Testis (tissue), 5 donors: ENCODE measurements around the gene GOLGA6L10. TPM values are rescaled to one million over a fixed set of nuclear protein-coding genes. Genes with fewer than 3 reads are reported as not detected.
"Not testable (repeated sequence)": the region's sequence is repeated elsewhere in the genome, so short reads cannot be mapped to it uniquely, and the experiment has no call there.

Source experiments
- DNase-seq: peaks from one replicate; pipeline ENCODE4 v3.0.0-alpha.2; 2019
- H3K27ac ChIP-seq, 2 donors: fragments of 200-600 bp; sonication (generic); one replicate each; pipeline ENCODE4 v1.5.1; 2019
- H3K27me3 ChIP-seq: fragments of 200-600 bp; sonication (generic); one replicate; pipeline ENCODE4 v1.5.1; 2019
- H3K36me3 ChIP-seq: fragments of 200-600 bp; sonication (generic); one replicate; pipeline ENCODE4 v1.5.1; 2017; ENCODE audit warnings: low read depth; ENCODE audit errors: missing control alignments
- H3K4me1 ChIP-seq: fragments of 200-600 bp; sonication (generic); one replicate; pipeline ENCODE4 v1.5.1; 2019
- H3K4me3 ChIP-seq, 2 donors: fragments of 200-600 bp; sonication (generic); one replicate each; pipeline ENCODE4 v1.5.1; 2017 to 2019
- H3K9me3 ChIP-seq: fragments of 200-600 bp; sonication (generic); one replicate; pipeline ENCODE4 v1.5.1; 2017
- POLR2A ChIP-seq: fragments of 450-650 bp; IDR thresholded peaks from one replicate; pipeline ENCODE4 v1.6.1; 2017; ENCODE audit warnings: antibody characterized with exemption, mild to moderate bottlenecking, moderate library complexity
- WGBS, 2 donors: methylation state at CpG; one replicate each; pipeline ENCODE4 v1.1.5; 2018; 5-methylcytosine and 5-hydroxymethylcytosine counted together
- intact Hi-C: fragments of 100-400 bp; cut with DNase I; formaldehyde crosslinking; loops from one replicate; pipeline ENCODE4 v1.15.1; 2023; ENCODE audit warnings: low total_unique reads
- long read RNA-seq, 2 donors: transcript quantifications; one replicate each; lab custom pipeline, GENCODE V29; 2026
- polyA plus RNA-seq: library from polyadenylated mRNA; stranded (reverse); fragments of 350-450 nt; fragmentation: Illumina TruSeq; extraction: RNeasy Lipid Tissue Mini Kit (QIAGEN cat#74804); gene quantifications from one replicate; pipeline ENCODE4 v1.2.3, GENCODE V29; 2014; ENCODE audit warnings: low read depth, low replicate concordance; ENCODE audit not compliant: insufficient read depth
- total RNA-seq, 2 donors: library from RNA; depleted of rRNA; stranded (reverse); fragments of >200 nt; gene quantifications; one replicate each; pipeline ENCODE4 v1.2.3, GENCODE V29; 2016
- TF ChIP-seq, protein P1 (sequence below), 3 experiments: fragments of 450-650 bp in 2 of 3; fragments of 200-600 bp in 1 of 3; sonication (generic) in 1 of 3; IDR thresholded peaks; one replicate each; pipeline ENCODE4 v1.5.1; 2016 to 2019; ENCODE audit warnings: antibody characterized with exemption in 3 of 3, mild to moderate bottlenecking in 2 of 3, moderate library complexity in 1 of 3

GOLGA6L10 gene, protein sequence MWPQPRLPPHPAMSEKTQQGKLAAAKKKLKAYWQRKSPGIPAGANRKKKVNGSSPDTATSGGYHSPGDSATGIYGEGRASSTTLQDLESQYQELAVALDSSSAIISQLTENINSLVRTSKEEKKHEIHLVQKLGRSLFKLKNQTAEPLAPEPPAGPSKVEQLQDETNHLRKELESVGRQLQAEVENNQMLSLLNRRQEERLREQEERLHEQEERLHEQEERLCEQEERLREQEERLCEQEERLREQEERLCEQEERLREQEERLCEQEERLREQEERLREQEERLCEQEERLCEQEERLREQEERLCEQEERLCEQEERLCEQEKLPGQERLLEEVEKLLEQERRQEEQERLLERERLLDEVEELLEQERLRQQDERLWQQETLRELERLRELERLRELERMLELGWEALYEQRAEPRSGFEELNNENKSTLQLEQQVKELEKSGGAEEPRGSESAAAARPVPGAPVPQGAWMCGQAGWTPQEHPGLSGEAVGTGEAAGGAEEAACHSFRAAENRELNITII
- total RNA-seq, result 10 to 100 TPM in 1 of 2 donors, 1 to 10 TPM in 1; 7.2 to 23.3 TPM
- polyA plus RNA-seq, result 12.8 TPM
- long read RNA-seq, donor 1, partial matches to known transcripts, result 15 of 15 reads
- long read RNA-seq, donor 1, other reads (novel, unspliced or antisense), result 0 of 15 reads
- long read RNA-seq, donor 2, result 0 reads

DNA sequence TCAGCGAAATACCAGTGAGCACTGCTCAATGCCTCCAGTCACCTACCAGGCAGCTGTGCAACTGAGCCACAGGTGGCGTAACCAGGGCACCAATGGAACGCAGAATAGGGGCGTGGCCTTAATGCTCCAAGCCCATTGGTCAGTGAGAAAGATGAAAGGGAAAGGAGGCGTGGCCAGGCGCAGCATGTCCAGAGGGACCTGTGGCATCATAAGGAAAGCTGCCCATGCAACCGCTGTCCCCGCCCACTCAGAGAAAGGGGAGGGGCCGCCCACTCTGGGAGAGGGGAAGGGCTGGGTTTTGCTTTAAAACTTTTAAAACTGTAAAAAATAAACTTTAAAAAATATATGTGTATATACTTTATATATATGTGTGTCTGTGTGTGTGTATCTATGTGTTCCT lies at the start of gene GOLGA6L10:
TSS of gene GOLGA6L10 (minus strand) at position 101 of the 400 bp plus-strand sequence. CDS start at position 1, 100 bp downstream.
- DNase-seq, H3K36me3 ChIP-seq, H3K9me3 ChIP-seq, H3K27ac ChIP-seq, H3K4me1 ChIP-seq, intact Hi-C loops, H3K27me3 ChIP-seq, H3K4me3 ChIP-seq: not testable (repeated sequence)
- WGBS, 2 donors, result no CpG with 5 or more reads among the region's 9 CpGs

DNA sequence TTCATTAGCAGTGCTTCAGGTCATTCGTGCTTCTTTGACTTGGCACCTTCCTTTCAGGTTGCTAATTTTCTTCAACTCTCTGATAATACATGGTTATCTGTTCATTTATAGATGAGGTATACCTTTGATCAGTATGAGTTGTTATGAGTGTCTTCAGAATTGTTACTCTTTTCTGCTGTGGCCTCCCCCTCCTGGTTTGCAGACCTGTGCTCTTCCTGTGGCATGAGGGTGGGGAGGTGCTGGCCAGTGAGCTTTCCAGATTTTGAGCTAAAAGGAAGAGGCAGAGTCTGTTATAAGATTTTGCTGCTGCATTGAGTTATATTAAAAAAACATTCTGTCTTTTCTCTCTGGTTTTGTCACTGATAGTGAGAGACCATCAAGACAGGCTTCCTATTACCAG lies 49.5 kb upstream of the GOLGA6L10 start:
- no peaks in the 10 kb centered on the region for H3K27me3 ChIP-seq
- TF ChIP-seq POLR2A, result no peak
- TF ChIP-seq, protein P1, sequence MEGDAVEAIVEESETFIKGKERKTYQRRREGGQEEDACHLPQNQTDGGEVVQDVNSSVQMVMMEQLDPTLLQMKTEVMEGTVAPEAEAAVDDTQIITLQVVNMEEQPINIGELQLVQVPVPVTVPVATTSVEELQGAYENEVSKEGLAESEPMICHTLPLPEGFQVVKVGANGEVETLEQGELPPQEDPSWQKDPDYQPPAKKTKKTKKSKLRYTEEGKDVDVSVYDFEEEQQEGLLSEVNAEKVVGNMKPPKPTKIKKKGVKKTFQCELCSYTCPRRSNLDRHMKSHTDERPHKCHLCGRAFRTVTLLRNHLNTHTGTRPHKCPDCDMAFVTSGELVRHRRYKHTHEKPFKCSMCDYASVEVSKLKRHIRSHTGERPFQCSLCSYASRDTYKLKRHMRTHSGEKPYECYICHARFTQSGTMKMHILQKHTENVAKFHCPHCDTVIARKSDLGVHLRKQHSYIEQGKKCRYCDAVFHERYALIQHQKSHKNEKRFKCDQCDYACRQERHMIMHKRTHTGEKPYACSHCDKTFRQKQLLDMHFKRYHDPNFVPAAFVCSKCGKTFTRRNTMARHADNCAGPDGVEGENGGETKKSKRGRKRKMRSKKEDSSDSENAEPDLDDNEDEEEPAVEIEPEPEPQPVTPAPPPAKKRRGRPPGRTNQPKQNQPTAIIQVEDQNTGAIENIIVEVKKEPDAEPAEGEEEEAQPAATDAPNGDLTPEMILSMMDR (IDR thresholded peaks at IDR 0.05), result no peak
- no peaks in the 10 kb centered on the region for H3K9me3 ChIP-seq
- H3K27ac ChIP-seq, result no peak overlapping the region
- H3K4me1 ChIP-seq, result no peaks in the 10 kb centered on the region
- intact Hi-C loops, result no loop called here
- H3K4me3 ChIP-seq, result no peak overlapping the region
- H3K36me3 ChIP-seq, result no peaks in the 10 kb centered on the region
- DNase-seq, result no peak
- no CpG with 5 or more reads among the region's 1 CpG for WGBS, 2 donors

GRCh38 chr15:82397817-82398216 lies 48.5 kb upstream of the GOLGA6L10 start:
- 84 to 89% methylated on average over 3 of the region's 3 CpGs for WGBS, 2 donors
- intact Hi-C loops, result no loop called here
- Histone ChIP-seq H3K27me3 (no peaks in the 10 kb centered on the region), H3K27ac (no peak overlapping the region), H3K4me1 (no peaks in the 10 kb centered on the region), H3K9me3 (no peaks in the 10 kb centered on the region), H3K36me3 (no peaks in the 10 kb centered on the region), H3K4me3 (no peak overlapping the region)
- no peak for DNase-seq
- no peak for TF ChIP-seq POLR2A
- TF ChIP-seq, protein P1 (IDR thresholded peaks at IDR 0.05), result no peak

DNA sequence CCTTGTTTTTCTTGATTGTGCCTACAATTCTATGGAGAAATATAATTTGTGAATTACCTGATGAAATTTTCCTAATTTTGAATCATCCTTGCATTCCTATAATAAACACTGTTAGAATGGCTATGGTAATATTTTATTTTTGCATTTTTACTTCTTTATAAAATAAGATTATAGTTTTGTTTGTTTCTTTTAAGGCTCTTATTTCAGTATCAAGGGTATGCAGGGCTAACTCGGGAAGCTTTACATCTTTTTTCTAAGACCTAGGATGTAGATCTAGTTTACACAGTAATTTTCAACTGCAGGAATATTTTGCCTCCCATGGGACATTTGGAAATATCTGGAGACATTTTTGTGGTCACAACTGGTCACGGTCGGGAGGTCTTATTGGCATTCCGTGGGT lies 46.5 kb upstream of the GOLGA6L10 start:
- not testable (repeated sequence) for H3K4me3 ChIP-seq, DNase-seq
- 72 to 85% methylated on average over 1 to 4 of the region's 4 CpGs for WGBS, 2 donors

GRCh38 chr15:82393671-82394070 lies 44.4 kb upstream of the GOLGA6L10 start:
- TF ChIP-seq, protein P1 (IDR thresholded peaks at IDR 0.05), result no peak
- no peak for TF ChIP-seq POLR2A
- H3K27me3 ChIP-seq, result no peaks in the 10 kb centered on the region
- no peaks in the 10 kb centered on the region for H3K4me1 ChIP-seq
- 82 to 85% methylated on average over 4 of the region's 4 CpGs for WGBS, 2 donors
- no peak overlapping the region for H3K4me3 ChIP-seq
- no peaks in the 10 kb centered on the region for H3K36me3 ChIP-seq
- intact Hi-C loops, result no loop called here
- H3K9me3 ChIP-seq, result no peaks in the 10 kb centered on the region
- no peak for DNase-seq
- H3K27ac ChIP-seq, result no peak overlapping the region

More for the DNA sequence above, 46.5 kb upstream of the GOLGA6L10 start:
- H3K36me3 ChIP-seq, H3K27me3 ChIP-seq, H3K9me3 ChIP-seq, intact Hi-C loops, H3K27ac ChIP-seq, H3K4me1 ChIP-seq: not testable (repeated sequence)

DNA sequence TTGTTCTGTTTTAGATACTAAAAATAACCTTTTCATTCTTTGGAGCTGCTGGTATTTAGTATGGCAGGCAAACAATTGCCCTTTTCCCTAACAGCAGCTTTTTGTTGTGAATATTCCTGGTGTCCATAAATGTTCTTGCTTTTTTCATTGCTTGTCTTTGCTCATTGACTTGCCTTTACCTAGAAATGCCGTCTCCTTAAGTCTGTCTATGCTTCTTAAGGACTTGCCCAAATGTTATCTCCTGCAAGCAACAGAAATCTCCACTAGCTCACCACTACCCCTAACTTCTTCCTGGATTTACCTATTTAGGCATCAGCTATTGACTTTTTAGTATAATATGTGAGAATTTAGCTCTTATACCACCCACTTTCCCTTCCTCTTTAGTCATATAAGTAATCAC lies 42.8 kb upstream of the GOLGA6L10 start:
- 88% methylated on average over 1 of the region's 1 CpG for WGBS, 2 donors
- H3K4me3 ChIP-seq, intact Hi-C loops, H3K36me3 ChIP-seq, H3K27ac ChIP-seq, H3K27me3 ChIP-seq, H3K9me3 ChIP-seq, H3K4me1 ChIP-seq, DNase-seq: not testable (repeated sequence)

- H3K9me3 ChIP-seq, intact Hi-C loops, H3K4me1 ChIP-seq, DNase-seq, H3K27me3 ChIP-seq, H3K4me3 ChIP-seq, H3K27ac ChIP-seq, H3K36me3 ChIP-seq: not testable (repeated sequence)
- WGBS, 2 donors, result 83 to 95% methylated on average over 3 of the region's 3 CpGs
Observed at GRCh38 chr15:82390152-82390551, 40.9 kb upstream of the GOLGA6L10 start.

DNA sequence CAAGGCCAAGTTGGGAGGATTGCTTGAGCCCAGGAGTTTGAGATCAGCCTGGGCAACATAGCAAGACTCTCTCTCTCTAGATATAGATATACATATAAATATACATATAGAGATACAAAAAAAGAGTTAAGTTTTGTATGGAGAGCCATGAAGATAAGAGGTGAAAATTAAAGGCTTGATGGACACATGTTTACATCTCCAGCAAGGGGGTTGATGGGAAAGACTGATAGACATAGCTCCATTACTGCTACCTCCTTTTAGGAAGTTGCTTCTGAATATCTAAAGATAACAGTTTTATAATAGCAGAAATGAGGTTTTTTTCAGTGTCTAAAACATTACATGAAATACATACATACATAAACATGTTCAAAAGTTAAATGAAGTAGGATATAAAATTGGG lies 37.9 kb upstream of the GOLGA6L10 start:
- H3K4me1 ChIP-seq, H3K36me3 ChIP-seq, H3K4me3 ChIP-seq, H3K27ac ChIP-seq, intact Hi-C loops, DNase-seq, H3K9me3 ChIP-seq, H3K27me3 ChIP-seq: not testable (repeated sequence)
